Loucy (cell line): Measurements from ENCODE around the gene POT1.

Source experiments
- EZH2phosphoT487 ChIP-seq: fragments of 200-600 bp; IDR thresholded peaks from 2 replicates; pipeline ENCODE4 v1.6.1; 2018; ENCODE audit warnings: antibody characterized with exemption, mild to moderate bottlenecking, moderate library complexity, borderline replicate concordance
- TF ChIP-seq, protein P1 (sequence below): fragments of 200-600 bp; sonication (generic); conservative IDR thresholded peaks from 2 replicates; pipeline ENCODE4 v1.5.1; 2014; ENCODE audit warnings: mild to moderate bottlenecking, antibody characterized with exemption, low read length

- TF ChIP-seq, protein P1, sequence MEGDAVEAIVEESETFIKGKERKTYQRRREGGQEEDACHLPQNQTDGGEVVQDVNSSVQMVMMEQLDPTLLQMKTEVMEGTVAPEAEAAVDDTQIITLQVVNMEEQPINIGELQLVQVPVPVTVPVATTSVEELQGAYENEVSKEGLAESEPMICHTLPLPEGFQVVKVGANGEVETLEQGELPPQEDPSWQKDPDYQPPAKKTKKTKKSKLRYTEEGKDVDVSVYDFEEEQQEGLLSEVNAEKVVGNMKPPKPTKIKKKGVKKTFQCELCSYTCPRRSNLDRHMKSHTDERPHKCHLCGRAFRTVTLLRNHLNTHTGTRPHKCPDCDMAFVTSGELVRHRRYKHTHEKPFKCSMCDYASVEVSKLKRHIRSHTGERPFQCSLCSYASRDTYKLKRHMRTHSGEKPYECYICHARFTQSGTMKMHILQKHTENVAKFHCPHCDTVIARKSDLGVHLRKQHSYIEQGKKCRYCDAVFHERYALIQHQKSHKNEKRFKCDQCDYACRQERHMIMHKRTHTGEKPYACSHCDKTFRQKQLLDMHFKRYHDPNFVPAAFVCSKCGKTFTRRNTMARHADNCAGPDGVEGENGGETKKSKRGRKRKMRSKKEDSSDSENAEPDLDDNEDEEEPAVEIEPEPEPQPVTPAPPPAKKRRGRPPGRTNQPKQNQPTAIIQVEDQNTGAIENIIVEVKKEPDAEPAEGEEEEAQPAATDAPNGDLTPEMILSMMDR = no peak
- TF ChIP-seq EZH2phosphoT487 = no peak
These were observed 30.1 kb upstream of the POT1 start for GRCh38 chr7:124959676-124960075.
